H1 (cell line): Measurements from ENCODE around the gene DOCK9. TPM values are rescaled to one million over a fixed set of nuclear protein-coding genes. Genes with fewer than 3 reads are reported as not detected.
A peak's percentile ranks its signal among the peaks of the same experiment; 100 is the strongest.

ENCODE experiments used
- CTCF ChIA-PET: fragments of 300-600 bp; sonication (Branson Sonifier 250); formaldehyde crosslinking; loops from one replicate; lab custom pipeline; 2021; ENCODE audit not compliant: partially characterized antibody; lab: Charles Lee
- POLR2A ChIA-PET: fragments of 300-600 bp; sonication (Branson Sonifier 250); formaldehyde crosslinking; loops from one replicate; lab custom pipeline; 2021; ENCODE audit warnings: inconsistent platforms; ENCODE audit not compliant: partially characterized antibody; lab: Charles Lee
- DNase-seq, 2 experiments: peaks; one replicate each; pipeline versions ENCODE4 v3.0.0 to v3.0.0-alpha.2; 2010 to 2022; ENCODE audit warnings: low spot score in 2 of 2, low read depth in 1 of 2, mixed read lengths in 1 of 2
- FAIRE-seq: peaks from 2 replicates; lab custom pipeline; 2011; peaks lifted over from hg19 to GRCh38; lab: Jason Lieb, UNC
- H2AFZ ChIP-seq: 2 replicates; pipeline ENCODE4 v1.8.1; 2012; ENCODE audit warnings: low read length, inconsistent platforms
- H2AK5ac ChIP-seq: 2 replicates; pipeline ENCODE4 v1.6.1; 2013; ENCODE audit warnings: low read depth, low read length
- H2BK120ac ChIP-seq: replicated peaks from 2 replicates; pipeline ENCODE3; 2013; ENCODE audit warnings: low read depth, low read length, inconsistent platforms
- H2BK12ac ChIP-seq: 2 replicates; pipeline ENCODE4 v1.6.1; 2013; ENCODE audit warnings: low read depth, low read length
- H2BK15ac ChIP-seq: 2 replicates; pipeline ENCODE4 v1.6.1; 2013; ENCODE audit warnings: low read length
- H2BK20ac ChIP-seq: 2 replicates; pipeline ENCODE4 v1.6.1; 2013; ENCODE audit warnings: low read length
- H2BK5ac ChIP-seq: 2 replicates; pipeline ENCODE4 v1.6.1; 2013; ENCODE audit warnings: low read depth, low read length
- H3K14ac ChIP-seq: 2 replicates; pipeline ENCODE4 v1.6.1; 2013; ENCODE audit warnings: inconsistent platforms; ENCODE audit not compliant: insufficient read length
- H3K18ac ChIP-seq: 2 replicates; pipeline ENCODE4 v1.6.1; 2013; ENCODE audit warnings: low read length; ENCODE audit errors: extremely low read depth
- H3K23ac ChIP-seq: 2 replicates; pipeline ENCODE4 v1.6.1; 2013; ENCODE audit warnings: inconsistent platforms; ENCODE audit not compliant: insufficient read length
- H3K23me2 ChIP-seq: 2 replicates; pipeline ENCODE4 v1.6.1; 2013; ENCODE audit warnings: low read depth, low read length
- H3K27ac ChIP-seq: 2 replicates; pipeline ENCODE4 v1.6.1; 2011; ENCODE audit warnings: low read depth, low read length, inconsistent platforms
- H3K27me3 ChIP-seq, 4 experiments: replicated peaks in 1 of 4; 1 replicate in 1 of 4; 2 replicates in 3 of 4; pipeline versions ENCODE4 v1.6.1 to v1.8.1; 2011 to 2013; ENCODE audit warnings: low read length in 3 of 4, mild to moderate bottlenecking in 3 of 4, inconsistent platforms in 2 of 4, mixed read lengths in 2 of 4, moderate library complexity in 1 of 4; ENCODE audit not compliant: control insufficient read depth in 3 of 4, insufficient read depth in 3 of 4; ENCODE audit errors: extremely low read depth in 1 of 4
- H3K36me3 ChIP-seq, 4 experiments: 2 replicates each; pipeline versions ENCODE4 v1.6.1 to v1.8.1; 2011 to 2013; ENCODE audit warnings: mild to moderate bottlenecking in 4 of 4, low read length in 3 of 4, moderate library complexity in 2 of 4, control low read depth in 1 of 4, inconsistent platforms in 1 of 4; ENCODE audit not compliant: insufficient read depth in 4 of 4, control insufficient read depth in 2 of 4
- H3K4ac ChIP-seq: replicated peaks from 2 replicates; pipeline ENCODE3; 2013; ENCODE audit warnings: low read length, low read depth, mixed read lengths, inconsistent platforms; ENCODE audit not compliant: insufficient read length
- H3K4me1 ChIP-seq, 4 experiments: replicated peaks in 1 of 4; 1 replicate in 1 of 4; 2 replicates in 3 of 4; pipeline versions ENCODE4 v1.6.1 to v1.8.1; 2011 to 2013; ENCODE audit warnings: low read length in 3 of 4, inconsistent platforms in 2 of 4, mixed read lengths in 1 of 4; ENCODE audit not compliant: insufficient read depth in 4 of 4, control insufficient read depth in 3 of 4
- H3K4me2 ChIP-seq, 2 experiments: 2 replicates each; pipeline versions ENCODE4 v1.6.1 to v1.8.1; 2011 to 2013; ENCODE audit warnings: low read depth in 2 of 2, low read length in 2 of 2, control low read depth in 1 of 2, inconsistent platforms in 1 of 2, mild to moderate bottlenecking in 1 of 2; ENCODE audit not compliant: insufficient read depth in 1 of 2
- H3K4me3 ChIP-seq, 4 experiments: fragments of 200-600, 300-600 bp in 1 of 4; sonication (generic), shearing (Covaris generic), sonication (Bioruptor Twin) in 1 of 4; 2 replicates each; pipeline versions ENCODE4 v1.5.1 to v1.8.1; 2011 to 2016; ENCODE audit warnings: low read length in 4 of 4, low read depth in 3 of 4, control low read depth in 2 of 4, inconsistent platforms in 2 of 4, mild to moderate bottlenecking in 2 of 4, mixed read lengths in 1 of 4, moderate library complexity in 1 of 4; ENCODE audit not compliant: insufficient read depth in 2 of 4; ENCODE audit errors: extremely low read depth in 1 of 4
- H3K56ac ChIP-seq: replicated peaks from 2 replicates; pipeline ENCODE3; 2013; ENCODE audit warnings: low read depth, mild to moderate bottlenecking, mixed read lengths, low read length, inconsistent platforms; ENCODE audit not compliant: insufficient read length
- H3K79me1 ChIP-seq: 2 replicates; pipeline ENCODE4 v1.6.1; 2013; ENCODE audit warnings: low read depth, low read length, control low read depth
- H3K79me2 ChIP-seq, 2 experiments: 2 replicates each; pipeline versions ENCODE4 v1.6.1 to v1.8.1; 2012 to 2013; ENCODE audit warnings: low read length in 2 of 2, mild to moderate bottlenecking in 2 of 2, inconsistent platforms in 1 of 2; ENCODE audit not compliant: insufficient read depth in 2 of 2, control insufficient read depth in 1 of 2
- H3K9ac ChIP-seq, 4 experiments: replicated peaks in 1 of 4; 1 replicate in 1 of 4; 2 replicates in 3 of 4; pipeline versions ENCODE4 v1.6.1 to v1.8.1; 2011 to 2013; ENCODE audit warnings: low read depth in 3 of 4, low read length in 3 of 4, control low read depth in 2 of 4, mild to moderate bottlenecking in 2 of 4, moderate library complexity in 2 of 4, inconsistent platforms in 1 of 4; ENCODE audit errors: extremely low read depth in 1 of 4
- H3K9me3 ChIP-seq, 2 experiments: 2 replicates each; pipeline versions ENCODE4 v1.6.1 to v1.8.1; 2012 to 2013; ENCODE audit warnings: mild to moderate bottlenecking in 2 of 2, moderate library complexity in 2 of 2, control low read depth in 1 of 2, inconsistent platforms in 1 of 2, low read depth in 1 of 2, low read length in 1 of 2, mixed read lengths in 1 of 2; ENCODE audit not compliant: insufficient read depth in 2 of 2
- H4K20me1 ChIP-seq, 2 experiments: replicated peaks in 1 of 2; 2 replicates each; pipeline versions ENCODE3 to v1.8.1; 2011 to 2013; ENCODE audit warnings: inconsistent platforms in 2 of 2, low read length in 2 of 2, mild to moderate bottlenecking in 1 of 2; ENCODE audit not compliant: insufficient read depth in 2 of 2, control insufficient read depth in 1 of 2
- H4K5ac ChIP-seq: 2 replicates; pipeline ENCODE4 v1.6.1; 2013; ENCODE audit warnings: low read length, low read depth, mixed read lengths, inconsistent platforms; ENCODE audit not compliant: insufficient read length
- H4K8ac ChIP-seq: 2 replicates; pipeline ENCODE4 v1.8.0; 2013; ENCODE audit warnings: mild to moderate bottlenecking, moderate library complexity, low read length, inconsistent platforms; ENCODE audit not compliant: insufficient read depth; ENCODE audit errors: extremely low read depth
- H4K91ac ChIP-seq: replicated peaks from 2 replicates; pipeline ENCODE3; 2013; ENCODE audit warnings: low read length, mixed read lengths, inconsistent platforms; ENCODE audit not compliant: insufficient read length
- CBX5 ChIP-seq: fragments of 300-800, 300-1000 bp; sonication (generic); IDR thresholded peaks from 2 replicates; pipeline ENCODE4 v1.7.1; 2016; ENCODE audit warnings: antibody characterized with exemption, low read length, low read depth
- GTF2F1 ChIP-seq: IDR thresholded peaks from 2 replicates; pipeline ENCODE4 v1.6.1; 2012; ENCODE audit warnings: low read depth, low read length, improper control_type of control experiment, borderline replicate concordance
- NRF1 ChIP-seq: IDR thresholded peaks from 2 replicates; pipeline ENCODE4 v1.6.1; 2011; ENCODE audit warnings: mild to moderate bottlenecking, low read depth, low read length, improper control_type of control experiment
- RXRA ChIP-seq: IDR thresholded peaks from 2 replicates; pipeline ENCODE4 v1.6.1; 2011; ENCODE audit warnings: low read depth, mild to moderate bottlenecking, low read length, moderate library complexity; ENCODE audit not compliant: insufficient read depth
- SIN3A ChIP-seq, 2 experiments: IDR thresholded peaks in 1 of 2; conservative IDR thresholded peaks in 1 of 2; 2 replicates each; pipeline ENCODE4 v1.6.1; 2011 to 2012; ENCODE audit warnings: low read length in 2 of 2, improper control_type of control experiment in 1 of 2, low read depth in 1 of 2, mild to moderate bottlenecking in 1 of 2
- SIRT6 ChIP-seq: IDR thresholded peaks from one replicate; pipeline ENCODE4 v1.7.1; 2012; ENCODE audit warnings: low read length, inconsistent platforms
- TAF1 ChIP-seq: IDR thresholded peaks from 2 replicates; pipeline ENCODE4 v1.6.1; 2011; ENCODE audit warnings: mild to moderate bottlenecking, low read depth, low read length
- WGBS, 2 experiments: shearing (Covaris generic) in 1 of 2; methylation state at CpG; one replicate each; pipeline versions ENCODE4 v1.1.6 to v1.1.7; 2013 to 2015; ENCODE audit warnings: low lambda C conversion rate in 2 of 2, mixed read lengths in 2 of 2, inconsistent platforms in 1 of 2, low coverage in 1 of 2, missing lambda C conversion rate in 1 of 2; ENCODE audit not compliant: insufficient replicate concordance in 2 of 2, insufficient coverage in 1 of 2, insufficient read length in 1 of 2; ENCODE audit errors: extremely low coverage in 1 of 2, missing lambda C conversion rate in 1 of 2; 5-methylcytosine and 5-hydroxymethylcytosine counted together
- polyA plus RNA-seq, 7 experiments: library from polyadenylated mRNA; depleted of rRNA in 3 of 7; stranded (reverse) in 5 of 7; unstranded in 2 of 7; fragments of >200 nt in 5 of 7; fragments of 200-250 nt in 2 of 7; gene quantifications; 1 replicate in 5 of 7; 2 replicates in 1 of 7; 4 replicates in 1 of 7; pipeline versions ENCODE4 v1.2.1 to v1.2.3, GENCODE V29; 2011 to 2013; ENCODE audit warnings: missing spikeins in 2 of 7, mixed read lengths in 2 of 7
- total RNA-seq: library from RNA; stranded (reverse); fragmentation: NEBNext Ultra II Directional; extraction: Animal tissue kit (Norgen Biotek cat#: 25700); gene quantifications from 2 replicates; pipeline ENCODE4 v1.2.1, GENCODE V29; 2021

Gene DOCK9
- total and polyA plus RNA-seq, 2 of the 8 experiments (the other 6 are each of a cell fraction or from before 2014, with no cell fraction given) = 21.6 to 31.5 TPM

DNA sequence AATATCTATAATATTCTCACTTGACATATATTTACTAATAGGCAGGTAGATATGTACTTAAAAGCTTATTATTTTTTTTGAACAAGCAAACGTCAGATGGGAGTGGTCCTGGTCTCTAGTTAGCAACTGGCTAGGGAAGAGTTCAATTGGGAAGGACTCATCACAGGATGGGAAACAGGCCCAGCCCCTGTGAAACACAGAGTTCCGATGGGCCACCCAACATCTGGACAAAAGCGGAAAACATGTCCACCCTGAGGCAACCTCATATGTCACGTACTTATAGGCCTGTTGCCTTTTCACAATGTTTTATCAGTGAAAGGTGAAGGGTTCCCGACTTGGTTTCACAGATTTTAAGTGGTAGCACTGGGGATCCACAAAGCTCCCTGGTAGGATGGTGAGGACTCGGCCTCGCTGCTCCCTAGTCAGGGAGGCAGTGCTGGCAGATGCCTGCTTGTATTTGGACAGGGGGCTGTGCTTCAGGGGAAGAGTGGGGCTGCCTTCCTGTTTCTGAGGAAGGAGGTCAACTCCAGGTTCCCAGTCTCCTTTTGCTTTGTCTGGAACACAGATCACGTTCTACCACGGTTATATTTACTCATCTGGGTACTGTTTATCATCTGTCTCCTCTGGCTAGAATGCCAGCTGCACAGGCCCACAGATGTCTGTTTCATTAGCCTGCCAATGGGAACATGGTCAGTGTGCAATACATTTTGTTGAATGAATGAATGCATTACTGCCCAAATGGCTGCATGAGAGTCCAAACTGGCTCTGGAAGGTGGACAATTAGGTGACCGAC, 176.0 kb downstream of the DOCK9 start:
- peak in 1 of 2 experiments; percentile 34 for DNase-seq
- no peak overlapping the region for H3K9ac ChIP-seq
- POLR2A ChIA-PET = no interaction called here
- H2BK120ac ChIP-seq = no peak overlapping the region
- H4K20me1 ChIP-seq = no peaks in the 10 kb centered on the region
- 86% methylated on average over 10 of the region's 10 CpGs; no CpG with 5 or more reads in 1 of the 2 experiments for WGBS, 2 experiments
- no peak overlapping the region for H3K4me2 ChIP-seq
- CTCF ChIA-PET = interaction anchor here (0.8 to 1.5 kb wide), 6 partner anchors 24 to 227 kb away, joined by 3 read pairs; no protein-coding TSS in a partner anchor
- no peak overlapping the region for H2BK20ac ChIP-seq
- H3K79me2 ChIP-seq = no peaks in the 10 kb centered on the region
- no peak overlapping the region for H3K18ac ChIP-seq
- no peak overlapping the region for H3K4me3 ChIP-seq
- no peak overlapping the region for H3K27ac ChIP-seq
- H2BK5ac ChIP-seq = no peak overlapping the region
- no peak overlapping the region for H3K14ac ChIP-seq
- no peaks in the 10 kb centered on the region for H3K79me1 ChIP-seq
- no peak overlapping the region for H2BK12ac ChIP-seq
- H3K27me3 ChIP-seq = no peaks in the 10 kb centered on the region
- no peak overlapping the region for H4K8ac ChIP-seq
- H4K91ac ChIP-seq = no peak overlapping the region
- H3K4me1 ChIP-seq = no peaks in the 10 kb centered on the region
- H3K56ac ChIP-seq = no peak overlapping the region
- H3K23ac ChIP-seq = no peak overlapping the region
- H3K36me3 ChIP-seq = no peaks in the 10 kb centered on the region
- TF ChIP-seq GTF2F1 (no peak), RXRA (no peak), NRF1 (no peak), SIRT6 (no peak), TAF1 (no peak), SIN3A (conservative IDR thresholded peaks at IDR 0.05 in 1 of 2, IDR thresholded peaks at IDR 0.05 in 1 of 2; ENCODE audit: low read depth in 1 of 2, low read length in 2 of 2) (no peak), CBX5 (no peak)
- TF ChIP-seq, all 59 proteins: peak for 0
- no peak for FAIRE-seq
- no peak overlapping the region for H2BK15ac ChIP-seq
- H2AK5ac ChIP-seq = no peak overlapping the region
- H3K23me2 ChIP-seq = no peaks in the 10 kb centered on the region
- H4K5ac ChIP-seq = no peak overlapping the region
- no peak overlapping the region for H3K4ac ChIP-seq
- no peaks in the 10 kb centered on the region for H3K9me3 ChIP-seq
- H2AFZ ChIP-seq = no peak overlapping the region
